Testis (tissue), 2 donors: ENCODE data around the gene SCGB2A2.

Source experiments
- CTCF ChIP-seq, 3 experiments: fragments of 450-650 bp in 2 of 3; fragments of 200-600 bp in 1 of 3; sonication (generic) in 1 of 3; IDR thresholded peaks; one replicate each; pipeline ENCODE4 v1.5.1; 2016 to 2019; ENCODE audit warnings: antibody characterized with exemption in 3 of 3, mild to moderate bottlenecking in 2 of 3, moderate library complexity in 1 of 3
- POLR2A ChIP-seq: fragments of 450-650 bp; IDR thresholded peaks from one replicate; pipeline ENCODE4 v1.6.1; 2017; ENCODE audit warnings: antibody characterized with exemption, mild to moderate bottlenecking, moderate library complexity

DNA sequence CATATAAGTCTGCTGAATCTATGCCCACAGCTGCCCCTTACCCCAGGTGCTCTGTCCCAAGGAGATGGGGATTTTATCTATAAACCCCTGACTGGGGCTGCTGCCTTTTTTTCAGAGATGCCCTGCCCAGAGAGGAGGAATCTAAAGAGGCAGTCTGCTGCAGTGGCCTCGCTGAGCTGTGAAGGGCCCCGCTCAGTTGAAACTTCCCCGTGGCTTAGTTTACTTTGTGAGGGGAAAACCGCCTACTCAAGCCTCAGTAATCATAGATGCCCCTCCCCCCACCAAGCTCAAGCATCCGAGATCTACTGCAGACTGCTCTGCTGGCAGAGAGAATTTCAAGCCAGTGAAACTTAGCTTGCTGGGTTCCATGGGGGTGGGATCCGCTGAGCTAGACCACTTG is 36.3 kb downstream of the SCGB2A2 start:
- TF ChIP-seq POLR2A, result no peak
- no peak for TF ChIP-seq CTCF (IDR thresholded peaks at IDR 0.05)
